ENCODE measurements around the gene KIF25.
"Not testable (repeated sequence)": the region's sequence is repeated elsewhere in the genome, so short reads cannot be mapped to it uniquely, and the experiment has no call there.

KIF25 gene

DNA sequence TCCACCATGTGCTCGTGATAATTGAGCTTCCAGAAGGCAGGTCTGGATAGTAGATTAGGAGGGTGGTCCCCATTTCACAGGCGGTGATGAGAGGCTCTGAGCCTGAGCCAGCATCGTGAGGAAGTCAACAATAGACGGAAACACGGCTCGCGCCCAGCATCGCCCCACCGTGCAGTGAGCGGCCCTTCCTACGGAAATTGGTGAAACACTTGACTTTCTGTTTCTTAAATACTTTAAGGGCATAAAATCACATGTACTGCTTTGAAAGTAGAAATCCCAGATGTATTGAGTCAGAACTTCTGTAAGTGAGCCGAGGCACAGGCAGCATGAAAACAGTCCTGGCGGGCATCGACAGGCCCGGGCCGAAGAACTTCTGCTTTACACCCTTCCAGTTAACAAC, 4.3 kb upstream of the KIF25 start:
- H3K27ac ChIP-seq (ENCODE audit: low read depth, low read length): peak overlapping the region; percentile 32
- no peaks in the 10 kb centered on the region for H3K9me3 ChIP-seq (ENCODE audit: control insufficient read depth in 5 of 5, low read length in 5 of 5)
- no peak overlapping the region for H3K9ac ChIP-seq (ENCODE audit: low read length in 5 of 5)
- peaks cover 0 to 29% (median 3%) of the 10 kb centered on the region in 5 donors for H3K4me1 ChIP-seq (ENCODE audit: control insufficient read depth in 5 of 5, insufficient read depth in 5 of 5, low read length in 5 of 5)
- no peaks in the 10 kb centered on the region for H3K36me3 ChIP-seq (ENCODE audit: control insufficient read depth in 5 of 5, insufficient read depth in 5 of 5, low read length in 5 of 5)
- no peak overlapping the region for H3K4me3 ChIP-seq (ENCODE audit: low read depth in 1 of 5, low read length in 5 of 5)
- H3K27me3 ChIP-seq (ENCODE audit: control insufficient read depth in 5 of 5, insufficient read depth in 4 of 5, low read length in 5 of 5): peaks cover 0 to 3% (median 0%) of the 10 kb centered on the region in 5 donors

DNA sequence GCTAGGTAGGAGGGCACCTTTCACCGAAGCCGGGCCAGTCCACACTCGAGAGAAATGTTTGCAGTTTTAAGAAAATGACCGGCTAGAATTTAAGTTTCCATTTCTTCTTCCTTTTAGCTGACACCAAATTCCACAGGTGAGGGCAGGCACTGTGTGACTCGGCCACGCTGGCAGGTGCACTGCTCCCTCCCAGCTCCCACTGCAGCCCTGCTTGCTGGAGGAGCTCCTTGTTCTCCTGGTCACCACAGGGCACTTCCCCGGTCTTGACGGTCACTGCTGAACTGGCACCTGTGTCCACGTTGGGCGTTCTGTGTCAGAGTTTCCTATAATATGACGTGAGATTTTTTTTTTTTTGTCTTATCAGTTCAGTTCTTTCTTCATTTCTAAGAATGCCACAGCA, 3.6 kb upstream of the KIF25 start:
- peaks cover 0 to 24% (median 3%) of the 10 kb centered on the region in 5 donors for H3K4me1 ChIP-seq (ENCODE audit: control insufficient read depth in 5 of 5, insufficient read depth in 5 of 5, low read length in 5 of 5)
- H3K27me3 ChIP-seq (ENCODE audit: control insufficient read depth in 5 of 5, insufficient read depth in 4 of 5, low read length in 5 of 5): peaks cover 0 to 3% (median 0%) of the 10 kb centered on the region in 5 donors
- no peak overlapping the region for H3K4me3 ChIP-seq (ENCODE audit: low read depth in 1 of 5, low read length in 5 of 5)
- peak overlapping the region in 1 of 5 donors; percentile 30 for H3K9ac ChIP-seq (ENCODE audit: low read length in 5 of 5)
- H3K36me3 ChIP-seq (ENCODE audit: control insufficient read depth in 5 of 5, insufficient read depth in 5 of 5, low read length in 5 of 5): no peaks in the 10 kb centered on the region
- no peaks in the 10 kb centered on the region for H3K9me3 ChIP-seq (ENCODE audit: control insufficient read depth in 5 of 5, low read length in 5 of 5)
- H3K27ac ChIP-seq (ENCODE audit: low read depth, low read length): peak overlapping the region; percentile 30

DNA sequence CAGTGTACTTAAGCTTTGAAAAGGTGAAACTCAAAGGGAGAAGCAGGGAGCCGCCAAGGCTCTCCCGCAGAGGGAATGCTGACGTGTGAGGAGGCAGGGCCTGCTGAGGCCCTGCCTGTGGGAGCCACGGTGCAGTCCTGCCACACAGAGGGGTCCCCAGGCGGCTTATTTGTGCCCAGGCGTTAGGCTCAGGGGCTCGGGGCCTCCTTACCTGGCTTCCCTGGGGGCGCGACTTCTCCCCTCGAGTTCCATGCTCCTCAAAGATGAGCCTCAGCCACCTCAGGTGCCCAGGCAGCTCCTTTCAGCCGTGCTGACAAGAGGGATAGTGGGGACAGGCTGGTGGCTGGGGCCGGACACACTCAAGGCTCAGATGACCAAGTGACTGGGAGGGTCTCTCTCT, 2.2 kb upstream of the KIF25 start:
- Histone ChIP-seq H3K4me1 (ENCODE audit: control insufficient read depth in 5 of 5, insufficient read depth in 5 of 5, low read length in 5 of 5) (peaks cover 0 to 17% (median 3%) of the 10 kb centered on the region in 5 donors), H3K4me3 (ENCODE audit: low read depth in 1 of 5, low read length in 5 of 5) (no peak overlapping the region), H3K36me3 (ENCODE audit: control insufficient read depth in 5 of 5, insufficient read depth in 5 of 5, low read length in 5 of 5) (no peaks in the 10 kb centered on the region), H3K27ac (ENCODE audit: low read depth, low read length) (no peak overlapping the region), H3K9me3 (ENCODE audit: control insufficient read depth in 5 of 5, low read length in 5 of 5) (no peaks in the 10 kb centered on the region), H3K27me3 (ENCODE audit: control insufficient read depth in 5 of 5, insufficient read depth in 4 of 5, low read length in 5 of 5) (peaks cover 0 to 3% (median 0%) of the 10 kb centered on the region in 5 donors), H3K9ac (ENCODE audit: low read length in 5 of 5) (no peak overlapping the region)

DNA sequence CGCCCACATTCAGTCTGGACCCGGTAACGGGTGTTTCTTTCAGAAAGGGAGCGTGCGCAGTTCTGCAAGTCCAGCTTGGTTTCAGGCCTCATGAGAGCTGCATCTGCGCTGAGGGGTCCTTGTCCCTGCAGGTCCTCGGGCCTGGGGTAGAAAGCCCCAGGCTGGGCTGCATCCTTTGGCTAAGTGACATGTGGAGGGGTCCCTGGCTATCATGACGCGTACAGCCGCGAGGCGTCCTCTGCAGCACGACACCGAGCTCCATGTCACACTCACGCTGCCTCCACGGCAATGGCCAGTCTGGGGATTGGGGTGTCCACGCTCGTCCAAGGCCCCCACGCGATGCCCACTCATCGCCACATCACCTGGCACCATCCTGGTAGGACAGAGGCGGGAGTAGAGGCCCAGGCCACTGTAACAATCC, 1.7 kb upstream of the KIF25 start:
- Histone ChIP-seq H3K36me3 (ENCODE audit: control insufficient read depth in 5 of 5, insufficient read depth in 5 of 5, low read length in 5 of 5) (no peaks in the 10 kb centered on the region), H3K9me3 (ENCODE audit: control insufficient read depth in 5 of 5, low read length in 5 of 5) (no peaks in the 10 kb centered on the region), H3K9ac (ENCODE audit: low read length in 5 of 5) (no peak overlapping the region), H3K27ac (ENCODE audit: low read depth, low read length) (no peak overlapping the region), H3K27me3 (ENCODE audit: control insufficient read depth in 5 of 5, insufficient read depth in 4 of 5, low read length in 5 of 5) (peaks cover 0 to 3% (median 2%) of the 10 kb centered on the region in 5 donors), H3K4me3 (ENCODE audit: low read depth in 1 of 5, low read length in 5 of 5) (no peak overlapping the region), H3K4me1 (ENCODE audit: control insufficient read depth in 5 of 5, insufficient read depth in 5 of 5, low read length in 5 of 5) (peaks cover 0 to 17% (median 3%) of the 10 kb centered on the region in 5 donors)

DNA sequence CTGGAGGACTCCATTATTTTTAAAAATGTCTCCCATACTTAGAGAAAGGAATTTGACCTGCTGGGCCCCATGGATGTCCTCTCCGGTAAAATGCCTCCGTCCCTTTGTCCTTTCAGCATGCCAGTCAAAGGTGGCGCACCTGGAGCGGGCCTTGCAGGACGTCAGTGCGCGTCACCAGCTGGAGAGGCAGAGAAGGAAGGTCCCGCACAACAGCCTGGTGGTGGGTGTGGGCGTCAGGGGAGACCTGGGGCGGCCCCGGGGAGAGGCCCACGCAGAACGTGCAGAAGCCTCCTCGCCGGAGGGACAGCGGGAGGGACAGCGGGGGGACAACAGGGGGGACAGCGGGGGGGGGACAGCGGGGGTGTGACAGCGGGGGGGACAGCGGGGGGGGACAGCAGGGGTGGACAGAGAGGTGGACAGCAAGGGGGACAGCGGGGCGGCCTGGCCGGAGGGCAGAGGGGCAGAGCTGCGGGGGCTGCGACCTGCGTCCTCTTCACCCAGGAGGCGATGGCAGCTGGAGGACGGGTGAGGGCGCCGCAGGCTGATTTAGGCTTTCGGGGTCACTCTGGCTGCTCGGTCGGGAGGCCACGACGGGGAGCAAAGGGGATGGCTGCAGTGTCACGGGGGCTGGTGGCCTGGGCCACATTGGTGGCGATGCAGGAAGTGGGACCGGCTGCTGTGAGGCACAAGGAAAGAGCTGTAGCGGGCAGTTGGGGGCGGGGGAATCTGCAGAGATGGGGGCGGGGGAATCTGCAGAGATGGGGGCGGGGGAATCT, 859 bp upstream of the KIF25 start:
- Histone ChIP-seq H3K27ac (ENCODE audit: low read depth, low read length) (no peak overlapping the region), H3K36me3 (ENCODE audit: control insufficient read depth in 5 of 5, insufficient read depth in 5 of 5, low read length in 5 of 5) (no peaks in the 10 kb centered on the region), H3K9me3 (ENCODE audit: control insufficient read depth in 5 of 5, low read length in 5 of 5) (no peaks in the 10 kb centered on the region), H3K4me1 (ENCODE audit: control insufficient read depth in 5 of 5, insufficient read depth in 5 of 5, low read length in 5 of 5) (peaks cover 0 to 17% (median 3%) of the 10 kb centered on the region in 5 donors), H3K9ac (ENCODE audit: low read length in 5 of 5) (no peak overlapping the region), H3K27me3 (ENCODE audit: control insufficient read depth in 5 of 5, insufficient read depth in 4 of 5, low read length in 5 of 5) (peaks cover 0 to 5% (median 2%) of the 10 kb centered on the region in 5 donors), H3K4me3 (ENCODE audit: low read depth in 1 of 5, low read length in 5 of 5) (no peak overlapping the region)

DNA sequence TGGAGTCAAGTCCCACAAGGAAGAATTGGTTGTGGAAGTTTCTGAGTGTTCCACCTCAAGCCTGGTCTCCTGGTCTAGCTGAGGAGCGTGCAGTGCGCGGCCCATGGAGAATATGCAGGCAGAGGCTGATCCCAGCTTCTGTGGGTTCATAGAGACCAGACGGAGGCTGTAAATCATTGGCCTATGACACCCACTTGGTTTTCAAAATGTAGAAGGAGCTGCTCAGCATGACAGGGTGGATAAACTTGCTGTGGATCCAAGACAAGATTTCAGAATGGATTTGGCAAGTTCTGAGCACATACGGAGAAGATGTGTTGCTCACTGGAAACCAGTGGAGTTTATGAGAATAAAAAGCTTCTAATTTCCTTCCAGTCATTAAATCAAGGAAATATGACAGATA, 744 bp downstream of the KIF25 start:
- H3K9ac ChIP-seq (ENCODE audit: low read length in 5 of 5): no peak overlapping the region
- H3K36me3 ChIP-seq (ENCODE audit: control insufficient read depth in 5 of 5, insufficient read depth in 5 of 5, low read length in 5 of 5): no peaks in the 10 kb centered on the region
- no peak overlapping the region for H3K4me3 ChIP-seq (ENCODE audit: low read depth in 1 of 5, low read length in 5 of 5)
- peaks cover 0 to 17% (median 3%) of the 10 kb centered on the region in 5 donors for H3K4me1 ChIP-seq (ENCODE audit: control insufficient read depth in 5 of 5, insufficient read depth in 5 of 5, low read length in 5 of 5)
- peaks cover 0 to 5% (median 2%) of the 10 kb centered on the region in 5 donors for H3K27me3 ChIP-seq (ENCODE audit: control insufficient read depth in 5 of 5, insufficient read depth in 4 of 5, low read length in 5 of 5)
- no peaks in the 10 kb centered on the region for H3K9me3 ChIP-seq (ENCODE audit: control insufficient read depth in 5 of 5, low read length in 5 of 5)
- H3K27ac ChIP-seq (ENCODE audit: low read depth, low read length): no peak overlapping the region

DNA sequence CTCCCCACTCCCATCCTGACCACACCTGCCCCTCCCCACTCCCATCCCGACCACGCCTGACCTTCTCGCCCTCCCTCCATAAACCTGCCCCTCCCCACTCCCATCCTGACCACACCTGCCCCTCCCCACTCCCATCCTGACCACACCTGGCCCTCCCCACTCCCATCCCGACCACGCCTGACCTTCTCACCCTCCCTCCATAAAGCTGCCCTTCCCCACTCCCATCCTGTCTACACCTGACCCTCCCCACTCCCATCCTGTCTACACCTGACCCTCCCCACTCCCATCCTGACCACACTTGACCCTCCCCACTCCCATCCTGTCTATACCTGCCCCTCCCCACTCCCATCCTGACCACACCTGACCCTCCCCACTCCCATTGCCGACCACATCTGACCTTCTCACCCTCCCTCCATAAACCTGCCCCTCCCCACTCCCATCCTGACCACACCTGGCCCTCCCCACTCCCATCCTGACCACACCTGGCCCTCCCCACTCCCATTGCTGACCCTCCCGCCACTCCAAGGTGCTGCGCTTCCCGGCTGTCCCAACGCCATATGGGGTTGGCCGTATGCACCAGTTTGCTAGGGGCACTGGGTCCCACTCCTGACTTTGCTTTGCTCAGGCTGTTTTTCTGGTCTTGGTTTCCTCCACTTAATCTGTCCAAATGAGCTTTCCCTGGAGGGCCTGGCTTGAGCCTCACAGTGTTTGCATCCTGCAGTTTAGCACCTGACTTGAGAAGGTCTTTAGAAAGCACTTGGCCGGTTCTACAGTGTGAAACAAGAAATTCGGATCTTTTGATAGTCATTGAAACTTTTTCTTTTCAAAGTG, 2.9 kb downstream of the KIF25 start:
- Histone ChIP-seq H3K9ac (ENCODE audit: low read length in 5 of 5) (no peak overlapping the region), H3K4me3 (ENCODE audit: low read depth in 1 of 5, low read length in 5 of 5) (no peak overlapping the region), H3K36me3 (ENCODE audit: control insufficient read depth in 5 of 5, insufficient read depth in 5 of 5, low read length in 5 of 5) (no peaks in the 10 kb centered on the region), H3K9me3 (ENCODE audit: control insufficient read depth in 5 of 5, low read length in 5 of 5) (no peaks in the 10 kb centered on the region), H3K4me1 (ENCODE audit: control insufficient read depth in 5 of 5, insufficient read depth in 5 of 5, low read length in 5 of 5) (peaks cover 0 to 23% (median 0%) of the 10 kb centered on the region in 5 donors), H3K27me3 (ENCODE audit: control insufficient read depth in 5 of 5, insufficient read depth in 4 of 5, low read length in 5 of 5) (peaks cover 0 to 5% (median 2%) of the 10 kb centered on the region in 5 donors), H3K27ac (ENCODE audit: low read depth, low read length) (no peak overlapping the region)

DNA sequence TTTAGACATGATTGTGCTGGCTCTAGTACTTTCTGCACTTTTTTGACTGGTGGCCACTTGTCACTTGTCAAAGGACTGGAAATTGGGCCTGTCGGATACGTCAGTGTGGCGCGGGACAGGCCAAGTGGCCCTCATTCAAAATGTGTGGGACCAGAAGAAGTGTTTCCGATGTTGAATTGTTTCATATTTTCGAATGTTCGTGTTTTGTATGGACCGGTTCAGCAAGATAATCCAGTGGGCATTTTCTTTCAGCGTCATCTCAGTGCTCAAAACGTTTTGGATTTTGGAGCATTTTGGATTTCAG, 3.5 kb downstream of the KIF25 start:
- no peaks in the 10 kb centered on the region for H3K36me3 ChIP-seq (ENCODE audit: control insufficient read depth in 5 of 5, insufficient read depth in 5 of 5, low read length in 5 of 5)
- no peak overlapping the region for H3K27ac ChIP-seq (ENCODE audit: low read depth, low read length)
- peaks cover 0 to 23% (median 0%) of the 10 kb centered on the region in 5 donors for H3K4me1 ChIP-seq (ENCODE audit: control insufficient read depth in 5 of 5, insufficient read depth in 5 of 5, low read length in 5 of 5)
- H3K4me3 ChIP-seq (ENCODE audit: low read depth in 1 of 5, low read length in 5 of 5): no peak overlapping the region
- H3K9ac ChIP-seq (ENCODE audit: low read length in 5 of 5): no peak overlapping the region
- peaks cover 0 to 5% (median 2%) of the 10 kb centered on the region in 5 donors for H3K27me3 ChIP-seq (ENCODE audit: control insufficient read depth in 5 of 5, insufficient read depth in 4 of 5, low read length in 5 of 5)
- no peaks in the 10 kb centered on the region for H3K9me3 ChIP-seq (ENCODE audit: control insufficient read depth in 5 of 5, low read length in 5 of 5)

DNA sequence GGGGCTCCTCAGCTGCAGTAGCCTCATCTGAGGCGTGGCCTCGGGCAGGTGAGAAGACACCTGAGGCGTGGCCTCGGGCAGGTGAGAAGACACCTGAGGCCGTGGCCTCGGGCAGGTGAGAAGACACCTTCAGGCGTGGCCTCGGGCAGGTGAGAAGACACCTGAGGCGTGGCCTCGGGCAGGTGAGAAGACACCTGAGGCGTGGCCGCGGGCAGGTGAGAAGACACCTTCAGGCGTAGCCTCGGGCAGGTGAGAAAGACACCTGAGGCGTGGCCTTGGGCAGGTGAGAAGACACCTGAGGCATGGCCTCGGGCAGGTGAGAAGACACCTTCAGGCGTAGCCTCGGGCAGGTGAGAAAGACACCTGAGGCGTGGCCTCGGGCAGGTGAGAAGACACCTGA, 4.0 kb downstream of the KIF25 start:
- H3K9me3 ChIP-seq (ENCODE audit: control insufficient read depth in 5 of 5, low read length in 5 of 5); H3K9ac ChIP-seq (ENCODE audit: low read length in 5 of 5); H3K27me3 ChIP-seq (ENCODE audit: control insufficient read depth in 5 of 5, insufficient read depth in 4 of 5, low read length in 5 of 5); H3K36me3 ChIP-seq (ENCODE audit: control insufficient read depth in 5 of 5, insufficient read depth in 5 of 5, low read length in 5 of 5); H3K27ac ChIP-seq (ENCODE audit: low read depth, low read length); H3K4me3 ChIP-seq (ENCODE audit: low read depth in 1 of 5, low read length in 5 of 5): not testable (repeated sequence)
- H3K4me1 ChIP-seq (ENCODE audit: control insufficient read depth in 5 of 5, insufficient read depth in 5 of 5, low read length in 5 of 5): peaks cover 0 to 23% (median 0%) of the 10 kb centered on the region in 5 donors

DNA sequence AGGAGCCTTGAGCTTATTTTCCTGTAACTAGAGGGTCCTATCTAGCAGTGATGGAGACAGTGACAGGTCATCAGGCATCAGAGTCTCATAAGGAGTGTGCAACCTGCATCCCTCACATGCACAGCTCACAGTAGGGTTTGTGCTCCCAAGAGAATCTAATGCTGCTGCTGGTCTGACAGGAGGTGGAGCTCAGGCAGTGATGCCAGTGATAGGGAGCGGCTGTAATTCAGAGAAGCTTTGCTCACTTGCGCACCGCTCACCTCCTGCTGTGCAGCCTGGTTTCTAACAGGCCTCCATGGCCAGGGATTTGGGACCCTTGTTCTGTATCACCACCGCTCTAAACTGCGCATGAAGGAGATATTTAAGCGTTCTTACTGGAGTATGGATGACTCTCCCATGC, 5.3 kb downstream of the KIF25 start:
- no peaks in the 10 kb centered on the region for H3K36me3 ChIP-seq (ENCODE audit: control insufficient read depth in 5 of 5, insufficient read depth in 5 of 5, low read length in 5 of 5)
- peaks cover 0 to 5% (median 0%) of the 10 kb centered on the region in 5 donors for H3K27me3 ChIP-seq (ENCODE audit: control insufficient read depth in 5 of 5, insufficient read depth in 4 of 5, low read length in 5 of 5)
- H3K9me3 ChIP-seq (ENCODE audit: control insufficient read depth in 5 of 5, low read length in 5 of 5): no peaks in the 10 kb centered on the region
- no peak overlapping the region for H3K27ac ChIP-seq (ENCODE audit: low read depth, low read length)
- H3K4me1 ChIP-seq (ENCODE audit: control insufficient read depth in 5 of 5, insufficient read depth in 5 of 5, low read length in 5 of 5): peaks cover 0 to 28% (median 0%) of the 10 kb centered on the region in 5 donors
- H3K9ac ChIP-seq (ENCODE audit: low read length in 5 of 5): no peak overlapping the region
- H3K4me3 ChIP-seq (ENCODE audit: low read depth in 1 of 5, low read length in 5 of 5): no peak overlapping the region
